ENCODE measurements around the gene GARNL3.

The GARNL3 gene

DNA sequence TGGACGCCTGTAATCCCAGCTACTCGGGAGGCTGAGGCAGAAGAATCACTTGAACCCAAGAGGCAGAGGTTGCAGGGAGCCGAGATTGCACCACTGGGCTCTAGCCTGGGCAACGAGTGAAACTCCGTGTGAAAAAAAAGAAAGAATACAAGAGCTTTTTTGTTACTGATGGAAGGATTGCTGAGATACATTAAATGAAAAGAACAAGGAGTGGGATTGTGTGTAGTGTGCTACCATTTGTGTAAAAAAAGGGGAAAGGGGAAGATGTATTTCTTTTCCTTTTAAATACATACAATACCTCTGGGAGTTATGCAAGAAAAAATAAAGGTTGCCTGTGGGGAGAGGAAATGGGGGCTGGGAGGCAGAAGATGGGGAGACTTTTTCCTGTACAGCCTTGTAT lies 14.7 kb upstream of the GARNL3 start:
- Histone ChIP-seq H3K27ac (ENCODE audit: low read depth, low read length, poor library complexity, severe bottlenecking) (no peak overlapping the region), H2AFZ (ENCODE audit: low read length) (no peak overlapping the region), H3K9me3 (ENCODE audit: low read length) (no peaks in the 10 kb centered on the region; the same call in 1 of the 2 replicates), H3K9me2 (ENCODE audit: low read depth, low read length) (no peaks in the 10 kb centered on the region), H3K4me1 (ENCODE audit: insufficient read depth, low read length, severe bottlenecking) (peaks cover 6% of the 10 kb centered on the region), H3K4me2 (ENCODE audit: low read length) (no peak overlapping the region), H4K20me1 (ENCODE audit: insufficient read depth, low read length) (no peaks in the 10 kb centered on the region), H3K36me3 (ENCODE audit: insufficient read depth, low read length) (no peaks in the 10 kb centered on the region), H3K9ac (ENCODE audit: low read length) (no peak overlapping the region), H3K27me3 (ENCODE audit: insufficient read depth, low read length) (peaks cover 8% of the 10 kb centered on the region), H3F3A (ENCODE audit: insufficient read depth, low read length) (no peaks in the 10 kb centered on the region), H3K79me2 (ENCODE audit: insufficient read depth, low read length) (no peaks in the 10 kb centered on the region), H3K4me3 (ENCODE audit: low read depth, low read length, poor library complexity, severe bottlenecking) (no peak overlapping the region)
- TF ChIP-seq EZH2 (IDR thresholded peaks at IDR 0.05; ENCODE audit: borderline replicate concordance, low read length) = no peak
- TF ChIP-seq, protein P1, sequence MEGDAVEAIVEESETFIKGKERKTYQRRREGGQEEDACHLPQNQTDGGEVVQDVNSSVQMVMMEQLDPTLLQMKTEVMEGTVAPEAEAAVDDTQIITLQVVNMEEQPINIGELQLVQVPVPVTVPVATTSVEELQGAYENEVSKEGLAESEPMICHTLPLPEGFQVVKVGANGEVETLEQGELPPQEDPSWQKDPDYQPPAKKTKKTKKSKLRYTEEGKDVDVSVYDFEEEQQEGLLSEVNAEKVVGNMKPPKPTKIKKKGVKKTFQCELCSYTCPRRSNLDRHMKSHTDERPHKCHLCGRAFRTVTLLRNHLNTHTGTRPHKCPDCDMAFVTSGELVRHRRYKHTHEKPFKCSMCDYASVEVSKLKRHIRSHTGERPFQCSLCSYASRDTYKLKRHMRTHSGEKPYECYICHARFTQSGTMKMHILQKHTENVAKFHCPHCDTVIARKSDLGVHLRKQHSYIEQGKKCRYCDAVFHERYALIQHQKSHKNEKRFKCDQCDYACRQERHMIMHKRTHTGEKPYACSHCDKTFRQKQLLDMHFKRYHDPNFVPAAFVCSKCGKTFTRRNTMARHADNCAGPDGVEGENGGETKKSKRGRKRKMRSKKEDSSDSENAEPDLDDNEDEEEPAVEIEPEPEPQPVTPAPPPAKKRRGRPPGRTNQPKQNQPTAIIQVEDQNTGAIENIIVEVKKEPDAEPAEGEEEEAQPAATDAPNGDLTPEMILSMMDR (IDR thresholded peaks at IDR 0.05; ENCODE audit: low read length) = no peak

DNA sequence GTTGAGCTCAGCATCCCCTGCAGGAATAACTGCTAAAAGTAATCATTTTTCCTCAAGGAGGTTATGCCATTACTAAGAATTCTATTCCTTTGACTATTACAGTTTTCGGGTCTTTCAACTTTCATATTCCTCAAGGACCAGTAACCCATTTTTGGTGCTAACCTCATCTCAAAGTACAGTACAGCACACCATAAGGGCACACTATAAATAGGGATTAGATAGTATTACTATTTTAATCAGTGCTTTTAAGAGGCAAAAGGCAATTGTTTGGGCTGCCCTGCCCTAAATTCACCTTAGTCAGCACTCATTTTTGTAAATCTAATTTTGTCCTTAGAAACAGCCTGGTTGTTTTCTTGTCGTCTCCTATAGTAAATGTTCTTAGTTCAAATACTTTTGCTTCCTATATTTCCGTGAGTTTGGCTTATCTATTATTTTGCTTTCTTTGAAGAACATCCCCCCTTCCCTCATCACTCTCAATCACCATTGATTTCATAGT lies 13.6 kb upstream of the GARNL3 start:
- Histone ChIP-seq H3K9ac (ENCODE audit: low read length) (no peak overlapping the region), H3K4me2 (ENCODE audit: low read length) (no peak overlapping the region)
- no peak for TF ChIP-seq EZH2 (IDR thresholded peaks at IDR 0.05; ENCODE audit: borderline replicate concordance, low read length)
- TF ChIP-seq, protein P1 (IDR thresholded peaks at IDR 0.05; ENCODE audit: low read length) = no peak

DNA sequence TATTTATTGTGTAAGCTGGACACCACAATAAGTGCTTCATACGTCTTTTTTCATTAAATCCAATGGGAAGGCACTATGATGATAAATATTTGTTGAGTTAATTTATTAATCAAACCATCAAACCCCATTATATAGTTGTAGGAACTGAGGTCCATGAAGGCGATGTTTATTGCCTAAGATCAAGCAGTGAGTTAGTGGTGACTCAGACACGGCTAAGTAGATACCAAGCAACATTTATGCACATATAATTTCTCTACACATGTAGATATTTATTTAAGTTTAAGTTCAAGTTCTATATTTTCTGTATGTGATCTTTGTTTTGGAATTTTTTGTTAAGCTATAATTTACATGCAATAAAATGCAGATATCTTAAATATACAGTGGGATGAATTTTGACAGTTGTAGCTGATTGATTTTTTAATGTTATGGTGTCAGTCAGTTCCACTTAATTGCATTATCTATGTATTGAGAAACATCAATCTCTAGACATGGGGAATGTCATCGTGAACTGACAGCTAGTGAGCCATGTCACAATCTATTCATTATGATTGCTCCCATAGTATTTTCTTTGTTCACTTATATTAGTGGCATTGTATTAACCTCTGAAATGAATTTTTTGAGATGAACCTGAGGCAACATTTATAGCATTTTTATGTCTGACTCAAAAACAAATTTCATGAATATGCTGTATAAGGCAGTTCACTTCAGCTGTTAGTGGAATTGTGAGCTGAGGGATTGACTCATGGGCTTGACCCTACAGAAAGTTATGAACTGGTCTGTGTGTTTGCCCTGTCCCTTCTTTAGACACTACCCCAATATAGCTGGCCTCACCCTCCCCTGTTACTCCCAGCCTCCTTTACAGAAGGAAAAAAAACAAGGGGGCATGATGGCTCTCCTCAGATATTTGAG lies 11.9 kb upstream of the GARNL3 start:
- Histone ChIP-seq H3K9me3 (ENCODE audit: low read length) (no peaks in the 10 kb centered on the region; the same call in 1 of the 2 replicates), H3K27me3 (ENCODE audit: insufficient read depth, low read length) (peaks cover 17% of the 10 kb centered on the region), H3K9ac (ENCODE audit: low read length) (no peak overlapping the region), H3F3A (ENCODE audit: insufficient read depth, low read length) (no peaks in the 10 kb centered on the region), H2AFZ (ENCODE audit: low read length) (no peak overlapping the region), H3K4me3 (ENCODE audit: low read depth, low read length, poor library complexity, severe bottlenecking) (no peak overlapping the region), H3K9me2 (ENCODE audit: low read depth, low read length) (no peaks in the 10 kb centered on the region), H3K36me3 (ENCODE audit: insufficient read depth, low read length) (no peaks in the 10 kb centered on the region), H3K27ac (ENCODE audit: low read depth, low read length, poor library complexity, severe bottlenecking) (no peak overlapping the region), H3K4me1 (ENCODE audit: insufficient read depth, low read length, severe bottlenecking) (no peaks in the 10 kb centered on the region), H4K20me1 (ENCODE audit: insufficient read depth, low read length) (no peaks in the 10 kb centered on the region), H3K4me2 (ENCODE audit: low read length) (no peak overlapping the region), H3K79me2 (ENCODE audit: insufficient read depth, low read length) (no peaks in the 10 kb centered on the region)
- TF ChIP-seq, protein P1 (IDR thresholded peaks at IDR 0.05; ENCODE audit: low read length) = no peak
- no peak for TF ChIP-seq EZH2 (IDR thresholded peaks at IDR 0.05; ENCODE audit: borderline replicate concordance, low read length)

More for the DNA sequence above, 13.6 kb upstream of the GARNL3 start:
- H3K4me1 ChIP-seq (ENCODE audit: insufficient read depth, low read length, severe bottlenecking) = no peaks in the 10 kb centered on the region
- no peaks in the 10 kb centered on the region for H3K79me2 ChIP-seq (ENCODE audit: insufficient read depth, low read length)
- H3K9me3 ChIP-seq (ENCODE audit: low read length) = no peaks in the 10 kb centered on the region; the same call in 1 of the 2 replicates
- H2AFZ ChIP-seq (ENCODE audit: low read length) = no peak overlapping the region
- H3F3A ChIP-seq (ENCODE audit: insufficient read depth, low read length) = no peaks in the 10 kb centered on the region
- H3K27me3 ChIP-seq (ENCODE audit: insufficient read depth, low read length) = peaks cover 11% of the 10 kb centered on the region
- no peaks in the 10 kb centered on the region for H4K20me1 ChIP-seq (ENCODE audit: insufficient read depth, low read length)
- H3K27ac ChIP-seq (ENCODE audit: low read depth, low read length, poor library complexity, severe bottlenecking) = no peak overlapping the region
- H3K36me3 ChIP-seq (ENCODE audit: insufficient read depth, low read length) = no peaks in the 10 kb centered on the region
- H3K9me2 ChIP-seq (ENCODE audit: low read depth, low read length) = no peaks in the 10 kb centered on the region
- no peak overlapping the region for H3K4me3 ChIP-seq (ENCODE audit: low read depth, low read length, poor library complexity, severe bottlenecking)

Measured in OCI-LY1 (cell line).